Thoracic aorta (tissue), 2 donors: Measurements from ENCODE around the gene ZMYND8. TPM values are rescaled to one million over a fixed set of nuclear protein-coding genes. Genes with fewer than 3 reads are reported as not detected.
"Not testable (repeated sequence)": the region's sequence is repeated elsewhere in the genome, so short reads cannot be mapped to it uniquely, and the experiment has no call there.

Source experiments
- ATAC-seq: fragments of 150-250 bp; one replicate; pipeline ENCODE4 v1.8.0; 2017; ENCODE audit warnings: low read depth; ENCODE audit not compliant: insufficient number of reproducible peaks, low FRiP score
- DNase-seq: peaks from one replicate; pipeline ENCODE4 v3.0.0-alpha.2; 2020; ENCODE audit warnings: low spot score
- H3K27ac ChIP-seq, 2 donors: fragments of 200-600 bp; sonication (generic); 1 replicate in 1 of 2; 2 replicates in 1 of 2; pipeline ENCODE4 v1.5.1; 2016; ENCODE audit warnings: mild to moderate bottlenecking in 2 of 2, moderate library complexity in 2 of 2
- H3K27me3 ChIP-seq: fragments of 200-600 bp; sonication (generic); replicated peaks from 2 replicates; pipeline ENCODE4 v1.6.0; 2016; ENCODE audit warnings: mild to moderate bottlenecking; ENCODE audit not compliant: insufficient read depth
- H3K36me3 ChIP-seq: fragments of 200-600 bp; sonication (generic); one replicate; pipeline ENCODE4 v1.5.1; 2016
- H3K4me1 ChIP-seq, 2 donors: fragments of 200-600 bp; sonication (generic); 1 replicate in 1 of 2; 2 replicates in 1 of 2; pipeline versions ENCODE4 v1.5.1 to v1.6.0; 2016; ENCODE audit warnings: low read depth in 2 of 2, mild to moderate bottlenecking in 1 of 2; ENCODE audit not compliant: control insufficient read depth in 1 of 2
- H3K4me3 ChIP-seq: fragments of 200-600 bp; sonication (generic); 2 replicates; pipeline ENCODE4 v1.5.1; 2016; ENCODE audit warnings: mild to moderate bottlenecking
- H3K9me3 ChIP-seq: fragments of 200-600 bp; sonication (generic); 2 replicates; pipeline ENCODE4 v1.5.1; 2016
- CTCF ChIP-seq: fragments of 200-600 bp; sonication (generic); IDR thresholded peaks from one replicate; pipeline ENCODE4 v1.5.1; 2019; ENCODE audit warnings: antibody characterized with exemption
- total RNA-seq, 2 donors: library from RNA; depleted of rRNA; stranded (reverse); fragments of >200 nt; gene quantifications; one replicate each; pipeline versions ENCODE4 v1.1.0 to v1.2.3, GENCODE V29; 2016

ZMYND8 gene
- total RNA-seq, 2 donors from 2014 or later: 17.9 to 27.2 TPM

GRCh38 chr20:47181056-47181862, 175.2 kb downstream of the ZMYND8 start:
- no peak for TF ChIP-seq CTCF
- no peak for DNase-seq
- no peak for ATAC-seq
- Histone ChIP-seq H3K4me1 (no peaks in the 10 kb centered on the region), H3K27me3 (no peaks in the 10 kb centered on the region), H3K9me3 (no peaks in the 10 kb centered on the region), H3K27ac (no peak overlapping the region), H3K36me3 (no peaks in the 10 kb centered on the region), H3K4me3 (no peak overlapping the region)

GRCh38 chr20:47179267-47179666, 177.2 kb downstream of the ZMYND8 start:
- no peak overlapping the region for H3K27ac ChIP-seq
- no peaks in the 10 kb centered on the region for H3K36me3 ChIP-seq
- H3K4me1 ChIP-seq: no peaks in the 10 kb centered on the region
- H3K4me3 ChIP-seq: no peak overlapping the region
- no peaks in the 10 kb centered on the region for H3K9me3 ChIP-seq
- DNase-seq (no peak), ATAC-seq (no peak)
- no peak for TF ChIP-seq CTCF
- H3K27me3 ChIP-seq: no peaks in the 10 kb centered on the region

- ATAC-seq: no peak
- no peaks in the 10 kb centered on the region for H3K27me3 ChIP-seq
- TF ChIP-seq CTCF: no peak
- no peak overlapping the region for H3K27ac ChIP-seq
- H3K4me3 ChIP-seq: no peak overlapping the region
- H3K9me3 ChIP-seq: no peaks in the 10 kb centered on the region
- no peaks in the 10 kb centered on the region for H3K4me1 ChIP-seq
- no peak for DNase-seq
- H3K36me3 ChIP-seq: no peaks in the 10 kb centered on the region
These were observed 177.6 kb downstream of the ZMYND8 start for GRCh38 chr20:47178851-47179250.

- ATAC-seq: no peak
- Histone ChIP-seq H3K9me3 (no peaks in the 10 kb centered on the region), H3K36me3 (no peaks in the 10 kb centered on the region), H3K27me3 (no peaks in the 10 kb centered on the region), H3K4me1 (no peaks in the 10 kb centered on the region), H3K27ac (no peak overlapping the region), H3K4me3 (no peak overlapping the region)
- DNase-seq: no peak
- no peak for TF ChIP-seq CTCF
These were observed 178.2 kb downstream of the ZMYND8 start for GRCh38 chr20:47178277-47178676.

GRCh38 chr20:47176217-47176616, 180.3 kb downstream of the ZMYND8 start:
- H3K27me3 ChIP-seq, H3K4me3 ChIP-seq, ATAC-seq, H3K4me1 ChIP-seq, H3K36me3 ChIP-seq, H3K27ac ChIP-seq, DNase-seq, H3K9me3 ChIP-seq: not testable (repeated sequence)

- H3K4me1 ChIP-seq: peaks cover 2 to 11% of the 10 kb centered on the region in 2 donors
- DNase-seq (no peak), ATAC-seq (no peak)
- H3K4me3 ChIP-seq: no peak overlapping the region
- no peaks in the 10 kb centered on the region for H3K36me3 ChIP-seq
- no peak overlapping the region for H3K27ac ChIP-seq
- no peaks in the 10 kb centered on the region for H3K9me3 ChIP-seq
- TF ChIP-seq CTCF: no peak
- H3K27me3 ChIP-seq: no peaks in the 10 kb centered on the region
These were observed 181.0 kb downstream of the ZMYND8 start for GRCh38 chr20:47175493-47175892.
